Glutamatergic neuron (in vitro differentiated cells): ENCODE results near the gene CTLA4. TPM values are rescaled to one million over a fixed set of nuclear protein-coding genes. Genes with fewer than 3 reads are reported as not detected.

Source experiments
- DNase-seq: peaks from one replicate; pipeline ENCODE4 v3.0.0; 2022
- H3K27ac Mint-ChIP-seq: one replicate; pipeline ENCODE4 v1.8.0; 2020; ENCODE audit warnings: mild to moderate bottlenecking, mixed read lengths, inconsistent platforms; ENCODE audit not compliant: unreplicated experiment
- H3K27me3 Mint-ChIP-seq: one replicate; pipeline ENCODE4 v1.8.0; 2020; ENCODE audit warnings: mild to moderate bottlenecking, moderate library complexity, mixed read lengths, inconsistent platforms; ENCODE audit not compliant: unreplicated experiment
- H3K36me3 Mint-ChIP-seq: one replicate; pipeline ENCODE4 v1.8.0; 2020; ENCODE audit warnings: mild to moderate bottlenecking, mixed read lengths, inconsistent platforms; ENCODE audit not compliant: unreplicated experiment
- H3K4me1 Mint-ChIP-seq: one replicate; pipeline ENCODE4 v1.8.0; 2020; ENCODE audit warnings: mild to moderate bottlenecking, low read depth, mixed read lengths, inconsistent platforms; ENCODE audit not compliant: unreplicated experiment
- H3K4me3 Mint-ChIP-seq: one replicate; pipeline ENCODE4 v1.8.0; 2020; ENCODE audit warnings: mild to moderate bottlenecking, mixed read lengths, inconsistent platforms; ENCODE audit not compliant: unreplicated experiment
- H3K9me3 Mint-ChIP-seq: one replicate; pipeline ENCODE4 v1.8.0; 2020; ENCODE audit warnings: mild to moderate bottlenecking, moderate library complexity, mixed read lengths, inconsistent platforms; ENCODE audit not compliant: unreplicated experiment
- total RNA-seq: library from RNA; stranded (reverse); fragmentation: NEBNext Ultra II Directional; extraction: Animal tissue kit (Norgen Biotek cat#: 25700); gene quantifications from one replicate; pipeline ENCODE4 v1.2.1, GENCODE V29; 2021; ENCODE audit not compliant: unreplicated experiment
- TF ChIP-seq, protein P1 (sequence below): fragments of 200-600 bp; sonication (generic); IDR thresholded peaks from one replicate; pipeline ENCODE4 v1.5.0; 2021; ENCODE audit not compliant: partially characterized antibody, unreplicated experiment

The CTLA4 gene
- total RNA-seq, 1 donor from 2014 or later, result not detected

DNA sequence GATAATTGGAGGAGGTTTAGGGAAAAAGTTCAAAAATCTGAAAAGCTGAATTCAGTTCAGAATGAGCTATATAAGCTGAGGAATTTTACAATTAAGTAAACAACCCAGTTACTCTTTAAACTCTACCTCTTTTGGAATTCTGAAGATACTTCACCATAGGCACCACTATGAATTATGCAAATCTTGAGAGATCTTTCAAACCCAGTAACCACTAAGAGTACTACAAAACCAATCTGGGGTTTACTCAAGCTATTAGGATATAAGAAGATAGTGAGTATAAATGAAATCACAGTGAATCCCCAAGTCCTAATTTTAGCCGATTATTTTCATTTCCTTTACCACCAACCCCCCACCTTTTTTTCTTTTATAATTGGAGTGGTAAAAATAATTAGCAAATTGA is 6.0 kb upstream of the CTLA4 start:
- DNase-seq, result no peak
- H3K27ac Mint-ChIP-seq, result no peak overlapping the region
- H3K27me3 Mint-ChIP-seq, result no peaks in the 10 kb centered on the region
- no peaks in the 10 kb centered on the region for H3K9me3 Mint-ChIP-seq
- no peaks in the 10 kb centered on the region for H3K36me3 Mint-ChIP-seq
- no peaks in the 10 kb centered on the region for H3K4me1 Mint-ChIP-seq
- H3K4me3 Mint-ChIP-seq, result no peak overlapping the region
- TF ChIP-seq, protein P1, sequence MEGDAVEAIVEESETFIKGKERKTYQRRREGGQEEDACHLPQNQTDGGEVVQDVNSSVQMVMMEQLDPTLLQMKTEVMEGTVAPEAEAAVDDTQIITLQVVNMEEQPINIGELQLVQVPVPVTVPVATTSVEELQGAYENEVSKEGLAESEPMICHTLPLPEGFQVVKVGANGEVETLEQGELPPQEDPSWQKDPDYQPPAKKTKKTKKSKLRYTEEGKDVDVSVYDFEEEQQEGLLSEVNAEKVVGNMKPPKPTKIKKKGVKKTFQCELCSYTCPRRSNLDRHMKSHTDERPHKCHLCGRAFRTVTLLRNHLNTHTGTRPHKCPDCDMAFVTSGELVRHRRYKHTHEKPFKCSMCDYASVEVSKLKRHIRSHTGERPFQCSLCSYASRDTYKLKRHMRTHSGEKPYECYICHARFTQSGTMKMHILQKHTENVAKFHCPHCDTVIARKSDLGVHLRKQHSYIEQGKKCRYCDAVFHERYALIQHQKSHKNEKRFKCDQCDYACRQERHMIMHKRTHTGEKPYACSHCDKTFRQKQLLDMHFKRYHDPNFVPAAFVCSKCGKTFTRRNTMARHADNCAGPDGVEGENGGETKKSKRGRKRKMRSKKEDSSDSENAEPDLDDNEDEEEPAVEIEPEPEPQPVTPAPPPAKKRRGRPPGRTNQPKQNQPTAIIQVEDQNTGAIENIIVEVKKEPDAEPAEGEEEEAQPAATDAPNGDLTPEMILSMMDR, result no peak

DNA sequence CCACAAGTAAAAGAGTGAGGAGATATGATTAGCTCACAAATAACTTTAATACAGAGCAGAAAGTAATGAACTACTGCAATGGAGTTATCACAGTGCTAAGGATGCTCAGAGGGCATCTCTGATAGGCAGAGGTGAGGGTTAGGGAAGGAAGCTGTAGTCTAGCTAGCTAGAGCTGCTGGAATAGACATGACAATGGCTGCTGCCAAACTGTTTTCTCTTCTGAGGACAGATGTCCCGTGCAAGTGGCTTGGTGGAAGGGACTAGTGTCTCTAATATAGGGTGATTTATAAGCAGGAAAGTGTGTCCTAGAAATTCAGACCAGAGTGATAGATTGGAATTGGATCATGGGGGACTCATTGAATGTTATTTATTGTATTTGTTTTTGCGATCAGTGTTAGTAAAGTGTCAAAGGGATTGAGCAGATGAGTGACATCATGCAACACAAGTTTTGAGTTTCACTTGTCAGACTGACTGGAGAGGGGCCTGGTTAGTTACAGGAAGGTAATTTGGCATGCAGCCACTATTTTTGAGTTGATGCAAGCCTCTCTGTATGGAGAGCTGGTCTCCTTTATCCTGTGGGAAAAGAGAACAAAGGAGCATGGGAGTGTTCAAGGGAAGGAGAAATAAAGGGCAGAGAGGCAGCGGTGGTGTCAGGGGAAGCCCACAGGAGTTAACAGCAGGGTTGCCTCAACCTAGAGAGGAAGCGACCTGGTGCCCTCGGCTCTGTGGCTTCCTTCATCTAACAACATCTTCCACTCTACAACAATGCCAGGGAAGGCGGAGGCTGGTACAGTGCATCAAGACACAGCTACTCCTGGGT is 1.9 kb downstream of the CTLA4 start:
- peaks cover 2% of the 10 kb centered on the region for H3K27me3 Mint-ChIP-seq
- H3K36me3 Mint-ChIP-seq, result no peaks in the 10 kb centered on the region
- no peak for DNase-seq
- H3K4me3 Mint-ChIP-seq, result no peak overlapping the region
- no peak overlapping the region for H3K27ac Mint-ChIP-seq
- TF ChIP-seq, protein P1, result no peak
- no peaks in the 10 kb centered on the region for H3K9me3 Mint-ChIP-seq
- no peaks in the 10 kb centered on the region for H3K4me1 Mint-ChIP-seq

DNA sequence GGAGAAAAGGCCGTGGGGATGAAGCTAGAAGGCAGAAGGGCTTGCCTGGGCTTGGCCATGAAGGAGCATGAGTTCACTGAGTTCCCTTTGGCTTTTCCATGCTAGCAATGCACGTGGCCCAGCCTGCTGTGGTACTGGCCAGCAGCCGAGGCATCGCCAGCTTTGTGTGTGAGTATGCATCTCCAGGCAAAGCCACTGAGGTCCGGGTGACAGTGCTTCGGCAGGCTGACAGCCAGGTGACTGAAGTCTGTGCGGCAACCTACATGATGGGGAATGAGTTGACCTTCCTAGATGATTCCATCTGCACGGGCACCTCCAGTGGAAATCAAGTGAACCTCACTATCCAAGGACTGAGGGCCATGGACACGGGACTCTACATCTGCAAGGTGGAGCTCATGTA is 2.9 kb downstream of the CTLA4 start:
- TF ChIP-seq, protein P1, result no peak
- H3K27ac Mint-ChIP-seq, result no peak overlapping the region
- DNase-seq, result no peak
- H3K4me3 Mint-ChIP-seq, result no peak overlapping the region
- peaks cover 2% of the 10 kb centered on the region for H3K27me3 Mint-ChIP-seq
- H3K4me1 Mint-ChIP-seq, result no peaks in the 10 kb centered on the region
- no peaks in the 10 kb centered on the region for H3K9me3 Mint-ChIP-seq
- no peaks in the 10 kb centered on the region for H3K36me3 Mint-ChIP-seq

- Mint-ChIP-seq H3K27ac (no peak overlapping the region), H3K9me3 (no peaks in the 10 kb centered on the region), H3K4me3 (no peak overlapping the region), H3K36me3 (no peaks in the 10 kb centered on the region), H3K4me1 (no peaks in the 10 kb centered on the region), H3K27me3 (peaks cover 2% of the 10 kb centered on the region)
- no peak for DNase-seq
- TF ChIP-seq, protein P1, result no peak
Observed at GRCh38 chr2:203870941-203871340, 3.4 kb downstream of the CTLA4 start.

DNA sequence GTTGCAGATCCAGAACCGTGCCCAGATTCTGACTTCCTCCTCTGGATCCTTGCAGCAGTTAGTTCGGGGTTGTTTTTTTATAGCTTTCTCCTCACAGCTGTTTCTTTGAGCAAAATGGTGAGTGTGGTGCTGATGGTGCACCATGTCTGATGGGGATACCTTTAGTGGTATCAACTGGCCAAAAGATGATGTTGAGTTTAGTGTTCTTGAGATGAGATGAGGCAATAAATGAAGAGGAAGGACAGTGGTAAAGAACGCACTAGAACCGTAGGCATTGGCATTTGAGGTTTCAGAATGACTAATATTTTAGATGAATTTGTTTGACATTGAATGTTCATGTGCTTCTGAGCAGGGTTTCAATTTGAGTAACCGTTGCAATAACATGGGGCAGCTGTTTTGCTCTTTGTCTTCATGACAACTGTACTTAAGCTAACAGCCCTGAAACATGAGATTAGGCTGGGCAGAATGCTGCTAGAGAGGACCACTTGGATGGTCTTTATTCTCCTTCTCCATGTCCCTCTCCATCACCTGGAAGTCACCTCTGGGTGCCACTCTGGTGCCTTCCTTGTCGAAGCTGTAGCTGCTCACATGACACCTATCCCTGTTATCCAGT is 3.9 kb downstream of the CTLA4 start:
- H3K4me1 Mint-ChIP-seq, result no peaks in the 10 kb centered on the region
- peaks cover 2% of the 10 kb centered on the region for H3K27me3 Mint-ChIP-seq
- H3K27ac Mint-ChIP-seq, result no peak overlapping the region
- TF ChIP-seq, protein P1, result no peak
- H3K9me3 Mint-ChIP-seq, result no peaks in the 10 kb centered on the region
- H3K36me3 Mint-ChIP-seq, result no peaks in the 10 kb centered on the region
- no peak overlapping the region for H3K4me3 Mint-ChIP-seq
- no peak for DNase-seq
